GM04503 (cell line): ENCODE measurements around the gene DHRS9.
"Not testable (repeated sequence)": the region's sequence is repeated elsewhere in the genome, so short reads cannot be mapped to it uniquely, and the experiment has no call there.

ENCODE experiments used
- DNase-seq: peaks from one replicate; pipeline ENCODE4 v3.0.0-alpha.2; 2012; ENCODE audit warnings: low read depth

DHRS9 gene

DNA sequence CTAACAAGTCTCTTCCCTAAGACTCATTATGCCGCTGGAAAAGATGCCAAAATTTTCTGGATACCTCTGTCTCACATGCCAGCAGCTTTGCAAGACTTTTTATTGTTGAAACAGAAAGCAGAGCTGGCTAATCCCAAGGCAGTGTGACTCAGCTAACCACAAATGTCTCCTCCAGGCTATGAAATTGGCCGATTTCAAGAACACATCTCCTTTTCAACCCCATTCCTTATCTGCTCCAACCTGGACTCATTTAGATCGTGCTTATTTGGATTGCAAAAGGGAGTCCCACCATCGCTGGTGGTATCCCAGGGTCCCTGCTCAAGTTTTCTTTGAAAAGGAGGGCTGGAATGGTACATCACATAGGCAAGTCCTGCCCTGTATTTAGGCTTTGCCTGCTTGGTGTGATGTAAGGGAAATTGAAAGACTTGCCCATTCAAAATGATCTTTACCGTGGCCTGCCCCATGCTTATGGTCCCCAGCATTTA, 26.3 kb downstream of the DHRS9 start:
- DNase-seq: peak; percentile 71

DNA sequence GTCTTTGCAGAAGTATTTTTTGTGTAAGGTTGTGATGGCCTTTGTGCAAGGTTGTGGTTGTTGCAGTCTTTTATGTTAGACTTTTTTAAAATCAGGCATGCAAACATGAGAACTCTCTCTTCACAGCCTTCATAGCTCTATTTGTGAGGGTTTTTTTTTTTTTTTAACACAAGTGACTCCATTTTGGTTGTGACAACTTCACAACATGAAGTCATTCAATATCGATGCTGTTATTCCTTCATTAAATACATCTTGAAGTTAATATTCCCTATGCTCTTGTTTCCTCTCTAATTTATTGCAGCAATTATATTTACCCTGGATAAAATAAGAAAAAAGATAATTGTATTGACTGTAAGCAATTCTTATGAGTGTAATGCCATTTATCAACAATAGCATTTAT, 35.5 kb downstream of the DHRS9 start:
- no peak for DNase-seq

DNA sequence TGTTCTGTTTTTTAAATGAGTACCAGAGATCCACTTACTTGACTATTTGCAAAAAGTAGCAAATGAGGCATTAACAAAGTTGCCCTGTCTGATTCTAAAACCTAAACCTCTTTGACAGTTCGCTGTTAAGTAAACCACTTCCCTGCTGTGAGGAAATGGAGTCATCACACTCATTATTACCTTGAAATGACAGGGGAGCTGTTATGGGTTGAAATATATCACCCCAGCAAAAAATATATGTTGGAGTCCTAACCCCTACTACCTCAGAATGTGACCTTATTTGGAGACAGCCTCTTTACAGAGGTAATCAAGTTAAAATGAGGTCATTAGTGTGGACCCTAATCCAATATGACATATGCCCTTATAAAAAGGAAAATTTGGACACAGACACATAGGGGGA, 36.1 kb downstream of the DHRS9 start:
- no peak for DNase-seq

DNA sequence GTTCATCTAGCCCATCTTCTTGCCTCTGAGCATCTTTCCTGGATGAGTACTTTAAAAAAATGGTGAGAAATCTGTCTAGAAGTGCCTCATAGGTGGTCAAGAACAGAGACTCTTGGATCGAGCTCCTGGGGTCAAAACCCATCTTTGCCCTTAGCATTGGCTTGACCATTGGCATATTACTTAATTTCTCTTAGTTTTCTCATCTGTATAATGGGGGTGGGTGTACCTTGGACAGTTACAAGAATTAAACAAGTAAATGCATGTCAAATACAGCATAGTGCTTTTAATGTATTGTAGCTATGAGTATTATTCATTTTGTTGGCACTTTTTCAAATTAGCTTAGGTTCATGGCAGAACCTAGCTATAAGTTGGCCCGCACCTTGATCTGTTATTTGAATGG, 36.8 kb downstream of the DHRS9 start:
- no peak for DNase-seq

DNA sequence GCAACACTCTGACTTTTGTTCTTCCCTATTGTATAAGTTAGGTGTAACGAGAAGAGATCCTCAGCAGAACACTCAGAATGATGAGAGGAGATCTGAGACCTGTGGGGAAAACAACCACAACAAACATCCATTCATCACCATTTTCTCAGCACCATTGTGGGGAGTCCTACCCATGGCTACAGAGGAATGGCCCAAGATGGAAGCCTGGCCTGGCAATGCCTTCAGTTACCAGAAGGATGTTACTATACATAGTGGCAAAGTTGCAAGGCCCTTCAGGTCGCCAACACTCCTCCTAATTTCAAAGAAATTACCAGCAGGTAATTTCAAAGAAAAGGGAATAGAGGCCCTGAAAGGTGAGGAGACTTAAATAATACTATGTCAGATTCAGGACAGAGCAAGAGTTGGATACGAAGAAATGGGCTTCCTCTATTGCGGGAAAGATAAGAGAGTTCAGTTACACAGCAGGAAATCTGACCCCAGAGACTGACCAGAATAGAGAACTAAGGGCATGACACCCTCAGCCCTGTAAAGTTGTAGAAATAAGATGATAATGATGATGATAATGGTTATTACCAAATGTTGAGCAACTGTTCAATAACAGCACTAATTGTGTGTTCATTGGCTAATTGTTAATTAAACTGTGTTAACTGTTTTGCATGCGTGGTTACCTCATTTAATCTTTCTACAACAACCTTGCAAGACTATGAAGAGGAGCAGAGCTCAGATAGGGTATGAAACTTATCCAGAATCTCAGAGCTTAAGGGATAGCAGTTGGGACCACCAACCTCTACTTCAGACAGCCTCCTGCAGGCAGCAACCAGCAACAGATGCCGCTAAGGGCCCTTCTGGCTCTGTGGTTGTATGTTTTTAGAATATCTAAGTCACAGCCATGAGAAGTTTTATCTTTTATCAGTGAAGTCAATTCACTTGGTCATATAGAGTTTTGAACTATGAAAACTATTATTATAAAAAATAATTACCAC, 37.5 kb downstream of the DHRS9 start:
- no peak for DNase-seq

DNA sequence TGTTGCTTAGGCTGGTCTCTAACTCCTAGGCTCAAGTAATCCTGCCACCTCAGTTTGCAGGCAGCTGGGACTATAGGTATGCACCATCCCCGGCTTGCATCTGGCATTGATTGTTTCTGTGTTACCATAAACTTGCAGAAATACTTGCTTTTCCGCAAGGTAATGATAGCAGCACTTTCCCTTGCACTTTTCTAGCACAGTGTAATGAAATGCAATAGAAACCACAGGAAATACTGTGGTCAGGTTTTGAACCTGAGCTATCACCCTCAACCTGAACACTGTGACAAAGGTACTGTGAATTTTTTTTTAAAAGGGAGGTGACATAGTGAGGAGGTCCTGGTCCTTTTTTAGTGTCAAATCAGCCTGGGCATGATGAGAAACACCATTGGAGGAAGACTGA, 38.3 kb downstream of the DHRS9 start:
- no peak for DNase-seq

DNA sequence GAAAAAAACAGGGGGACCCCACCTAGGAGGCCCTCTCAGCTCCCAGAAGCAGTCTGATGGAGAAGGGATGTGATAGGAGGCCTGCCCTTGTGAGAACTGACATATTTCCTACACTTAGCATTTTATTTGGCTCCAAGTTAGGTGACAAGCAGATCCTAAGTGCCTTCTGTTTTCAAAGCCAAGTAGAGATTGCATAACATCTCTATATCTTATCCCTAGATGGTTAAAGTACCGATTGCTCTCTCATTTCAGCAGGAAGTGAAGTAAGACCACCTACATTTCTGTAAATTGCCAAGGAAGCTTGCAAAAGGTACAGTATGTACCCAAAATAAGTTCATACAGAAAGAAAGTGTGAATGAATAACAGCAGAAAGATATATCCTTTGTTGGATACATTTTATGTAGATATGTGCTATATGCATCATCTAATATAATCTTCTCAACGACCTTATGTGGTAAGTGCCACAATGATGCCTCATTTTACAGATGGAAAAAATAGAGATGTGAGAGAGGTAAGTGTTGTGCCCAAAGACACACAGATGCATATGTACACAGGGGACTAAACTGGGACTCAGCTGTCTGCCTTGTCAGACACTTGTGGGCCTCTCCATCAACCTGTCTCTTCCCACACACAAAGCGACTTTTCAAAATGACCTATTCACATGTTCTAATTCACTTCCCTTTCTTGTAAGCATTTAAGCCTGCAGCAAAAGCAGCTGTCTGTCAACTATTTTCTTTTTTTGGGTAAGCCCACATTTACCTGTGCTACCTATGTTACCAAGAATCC, 38.9 kb downstream of the DHRS9 start:
- no peak for DNase-seq

DNA sequence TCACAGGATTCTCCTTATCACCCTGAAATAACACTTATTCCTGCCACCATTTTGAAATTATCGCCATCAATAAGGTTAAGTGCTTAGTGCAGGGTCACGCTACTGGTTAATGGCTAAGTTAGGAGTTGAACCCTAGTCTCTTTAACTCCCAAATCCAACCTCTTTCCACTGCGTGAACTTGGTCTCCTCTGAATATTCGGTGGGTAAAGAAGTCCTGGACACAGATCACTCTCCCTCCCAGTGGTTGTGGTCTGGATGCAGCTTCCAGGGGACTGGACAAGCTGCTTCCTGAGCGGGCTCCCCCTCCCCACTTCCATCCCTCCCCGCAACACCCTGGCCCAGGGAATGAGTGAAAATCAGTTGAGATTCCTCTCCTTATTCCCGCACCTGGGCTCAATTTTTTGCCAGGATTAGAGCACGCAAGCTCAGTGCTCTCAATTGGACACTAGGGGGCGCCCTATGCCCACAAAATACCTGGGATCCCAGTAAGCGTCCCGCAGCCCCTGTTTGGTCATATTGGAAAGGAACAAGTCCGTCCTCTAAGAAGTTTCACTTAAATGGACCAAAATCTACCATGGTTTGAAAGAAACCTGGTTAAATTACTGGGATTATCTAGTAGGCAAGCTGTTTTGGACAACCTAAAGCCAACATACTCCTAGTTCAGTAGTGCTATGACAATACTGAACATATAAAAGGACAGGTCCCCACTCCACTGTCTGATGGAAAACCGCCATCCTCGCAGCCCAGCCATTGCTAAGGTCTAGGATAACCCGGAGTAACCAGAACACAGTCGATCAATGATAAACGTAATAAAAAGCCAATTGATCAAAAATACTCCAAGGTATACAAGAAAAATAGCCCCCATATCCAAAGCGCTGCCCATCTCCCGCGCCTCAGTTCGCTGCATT, 40.4 kb downstream of the DHRS9 start:
- no peak for DNase-seq

DNA sequence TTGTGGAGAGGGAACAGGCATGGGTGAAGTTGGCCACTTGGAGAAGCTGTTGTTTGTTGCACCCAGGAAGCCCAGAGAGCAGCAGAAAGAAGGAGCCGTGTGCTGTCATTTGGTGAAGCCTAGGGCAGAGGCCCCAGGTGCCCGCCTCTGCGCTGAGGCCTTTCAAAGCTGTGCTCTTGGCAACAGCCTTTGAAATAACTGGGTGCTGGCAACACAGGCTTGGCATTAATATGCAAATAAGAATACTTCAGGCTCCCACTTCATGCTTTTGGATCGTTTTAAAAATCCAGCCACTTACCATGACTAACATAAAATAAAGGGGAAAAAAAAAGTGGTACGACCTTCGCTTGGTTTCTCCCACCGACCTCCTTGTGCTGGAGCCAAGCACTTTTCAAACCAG, 41.1 kb downstream of the DHRS9 start:
- DNase-seq: no peak

DNA sequence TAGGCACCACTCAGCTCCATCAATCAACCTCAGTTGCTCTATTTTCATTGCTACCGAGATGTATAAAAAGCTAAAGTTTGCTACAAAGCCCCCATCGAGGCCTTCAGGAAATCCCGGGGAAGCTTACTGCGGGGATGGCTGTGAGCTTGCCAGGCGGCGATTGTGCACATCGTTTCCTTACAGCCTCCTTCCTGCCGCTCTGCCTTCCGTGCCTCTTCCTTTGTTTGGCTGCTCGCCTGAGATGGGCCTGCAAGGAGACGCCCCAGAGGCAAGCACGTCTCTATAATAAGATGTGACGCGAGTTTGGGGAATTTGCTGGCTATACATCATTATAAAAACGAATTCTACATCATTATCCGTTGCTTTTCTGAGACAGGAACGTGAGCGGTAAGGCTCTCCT, 41.6 kb downstream of the DHRS9 start:
- DNase-seq: no peak

DNA sequence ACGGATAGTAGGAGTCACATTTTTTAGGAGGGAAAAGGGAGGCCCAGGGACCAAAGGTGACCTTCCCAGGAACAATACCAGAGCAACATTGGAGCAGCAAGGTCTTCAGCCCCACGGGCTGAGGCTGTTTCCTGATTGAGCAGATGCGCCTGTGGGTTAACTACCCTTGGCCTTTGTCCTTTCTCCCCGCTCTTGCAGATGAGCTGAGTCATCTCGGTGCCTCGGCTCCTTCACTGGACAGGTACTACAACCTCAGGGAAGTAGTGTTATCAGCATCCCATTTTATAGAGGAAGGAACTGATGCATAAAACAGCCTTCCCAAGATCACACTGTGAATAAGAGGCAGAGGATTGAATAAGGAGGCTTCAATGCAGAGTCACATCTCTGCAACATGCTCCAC, 43.5 kb downstream of the DHRS9 start:
- no peak for DNase-seq

DNA sequence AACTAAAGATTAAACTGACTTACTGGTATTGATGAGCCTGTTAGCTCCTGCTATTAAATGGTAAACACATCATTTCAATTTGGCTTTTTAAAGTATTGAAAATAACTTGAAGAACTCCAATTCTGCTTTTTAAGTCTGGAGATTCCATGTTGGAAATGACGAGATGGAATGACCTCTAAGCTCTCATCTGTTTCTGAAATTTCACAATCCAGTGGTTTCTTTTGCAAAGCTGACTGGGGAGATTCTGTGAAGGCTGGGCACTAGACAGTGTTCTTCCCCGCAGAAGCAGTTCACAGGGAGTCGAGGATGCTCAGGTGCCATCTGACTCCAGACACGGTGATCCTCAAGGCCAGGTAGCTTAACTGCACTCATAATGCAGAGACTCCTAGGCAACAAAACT, 44.7 kb downstream of the DHRS9 start:
- no peak for DNase-seq

DNA sequence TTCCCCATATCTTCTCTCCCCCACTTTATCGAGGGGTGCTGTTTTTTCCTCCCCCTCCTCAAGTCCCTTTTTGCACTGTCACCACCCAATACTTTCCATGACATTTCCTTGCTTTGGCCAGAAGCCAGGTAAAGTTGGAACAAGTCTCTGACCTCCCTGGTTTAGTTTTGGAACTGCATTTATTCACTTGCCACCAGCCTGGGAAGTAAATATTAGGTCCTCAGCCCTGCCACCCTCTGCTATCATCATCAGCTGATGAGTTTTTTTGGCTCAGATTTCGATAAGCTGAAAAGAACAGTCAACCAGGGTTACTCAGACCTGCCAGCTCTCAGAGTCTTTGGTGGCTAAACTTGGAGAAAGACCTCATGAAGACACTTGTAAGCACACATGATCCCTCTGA, 47.0 kb downstream of the DHRS9 start:
- DNase-seq: no peak

DNA sequence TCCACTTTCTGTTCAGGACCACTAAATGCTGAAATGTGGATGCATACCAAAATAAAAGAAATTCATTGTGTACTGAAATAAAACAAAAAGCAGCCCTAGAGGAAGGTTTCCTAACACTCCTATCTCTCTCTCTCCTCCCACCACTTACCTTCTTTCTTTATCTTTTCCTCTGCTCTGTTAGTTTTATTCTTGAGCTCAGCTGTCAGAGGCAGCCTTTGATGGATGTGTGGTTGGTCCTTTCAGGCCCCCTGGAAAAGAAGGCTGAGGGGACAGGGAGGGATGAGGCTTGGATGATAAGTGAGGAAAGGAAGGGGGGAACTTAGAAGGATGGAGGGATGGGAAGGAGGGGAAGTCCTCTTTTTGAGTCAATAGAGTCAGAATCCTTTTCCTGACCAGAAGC, 47.6 kb downstream of the DHRS9 start:
- no peak for DNase-seq

DNA sequence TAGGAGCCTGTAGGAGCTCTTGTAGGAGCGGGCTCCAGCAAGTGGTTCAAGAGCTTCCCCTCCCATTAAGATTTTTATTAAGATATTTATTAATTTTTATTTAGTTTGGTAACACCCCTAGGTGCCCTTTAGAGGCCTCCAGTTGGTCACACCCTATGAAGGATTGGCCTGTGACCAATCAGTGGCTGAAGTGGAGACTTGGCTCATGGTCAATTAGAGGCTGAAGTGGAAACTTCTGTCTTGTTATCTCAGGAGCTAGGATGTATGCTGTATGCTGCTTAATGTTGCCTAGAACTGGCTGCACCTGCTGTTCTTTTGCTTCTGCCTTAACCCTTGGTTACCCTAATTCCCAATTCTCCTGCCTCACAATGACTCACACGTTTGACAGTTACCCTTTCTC, 48.7 kb downstream of the DHRS9 start:
- no peak for DNase-seq

DNA sequence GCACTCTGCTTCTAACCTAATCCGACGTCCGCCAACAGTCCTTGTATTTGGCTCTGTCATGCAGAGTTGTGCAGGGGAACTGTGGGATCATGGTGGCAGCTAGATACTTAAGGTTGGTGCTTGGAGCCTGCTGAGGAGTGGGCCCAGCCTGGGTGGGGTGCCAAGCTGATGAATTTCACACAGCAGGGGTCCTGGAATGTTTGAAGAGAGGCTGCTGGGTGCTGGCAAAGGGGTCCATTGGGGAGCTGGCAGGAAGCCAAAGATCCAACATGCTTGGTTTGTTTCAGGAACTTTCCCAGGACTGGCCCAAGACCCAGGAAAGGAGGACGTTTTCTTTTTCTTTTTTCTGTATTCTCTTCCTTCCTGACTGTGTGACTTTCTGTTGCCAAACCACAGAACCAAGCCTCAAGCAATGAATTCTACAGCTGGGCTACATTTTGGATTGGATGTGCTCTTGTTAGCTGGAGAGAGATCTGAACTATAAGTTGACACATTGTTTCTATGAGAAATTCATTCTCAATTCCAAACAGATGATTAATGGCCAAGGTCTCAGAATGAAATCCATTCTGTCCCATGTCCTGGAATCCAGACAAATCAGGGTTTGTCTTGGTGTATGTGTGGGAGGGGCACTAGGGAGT, 49.9 kb downstream of the DHRS9 start:
- no peak for DNase-seq

DNA sequence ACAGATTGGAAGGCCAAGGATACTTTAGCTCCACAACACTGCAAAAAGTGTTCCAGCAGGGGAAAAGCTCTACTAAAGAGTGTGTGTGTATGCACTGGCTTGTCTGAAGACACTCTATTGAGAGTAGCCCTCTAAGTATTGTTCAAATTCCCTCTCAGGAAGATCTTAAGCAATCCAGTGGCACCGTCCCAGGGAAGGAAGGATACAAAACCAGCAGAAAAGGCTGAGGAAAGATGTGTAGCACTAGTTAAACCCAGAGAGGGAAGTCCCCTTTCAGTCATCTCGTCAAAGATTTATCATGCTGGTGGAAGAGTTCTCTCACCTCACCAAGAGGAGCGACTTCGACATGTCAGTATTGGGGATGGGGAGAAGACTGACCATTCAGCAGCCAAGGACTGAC, 50.5 kb downstream of the DHRS9 start:
- no peak for DNase-seq

DNA sequence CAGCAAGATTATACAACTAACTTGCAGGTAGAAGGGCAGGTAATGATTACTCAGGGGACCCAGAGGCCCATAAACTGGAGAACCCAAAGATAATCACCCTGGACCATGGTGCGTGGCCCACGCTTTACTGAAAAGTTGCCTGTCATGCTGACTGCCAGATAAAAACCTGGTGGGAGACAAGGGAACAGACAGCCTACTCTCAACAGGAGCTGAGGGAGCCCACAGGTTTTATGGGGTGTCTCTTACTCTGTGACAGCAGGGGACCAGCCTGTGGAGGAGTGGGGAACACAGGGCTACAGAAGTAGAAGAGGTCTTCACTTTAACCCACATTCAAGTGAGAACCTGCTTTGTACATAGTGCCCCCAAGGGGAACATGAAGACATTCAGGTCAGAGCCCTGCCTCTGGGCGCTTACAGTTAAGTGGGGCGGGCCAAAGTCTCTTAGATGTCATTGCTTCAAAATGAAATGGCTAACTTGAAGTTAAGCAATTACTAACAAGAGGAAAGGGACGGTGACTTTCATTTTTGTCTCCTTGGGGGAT, 60.4 kb downstream of the DHRS9 start:
- DNase-seq: no peak

DNA sequence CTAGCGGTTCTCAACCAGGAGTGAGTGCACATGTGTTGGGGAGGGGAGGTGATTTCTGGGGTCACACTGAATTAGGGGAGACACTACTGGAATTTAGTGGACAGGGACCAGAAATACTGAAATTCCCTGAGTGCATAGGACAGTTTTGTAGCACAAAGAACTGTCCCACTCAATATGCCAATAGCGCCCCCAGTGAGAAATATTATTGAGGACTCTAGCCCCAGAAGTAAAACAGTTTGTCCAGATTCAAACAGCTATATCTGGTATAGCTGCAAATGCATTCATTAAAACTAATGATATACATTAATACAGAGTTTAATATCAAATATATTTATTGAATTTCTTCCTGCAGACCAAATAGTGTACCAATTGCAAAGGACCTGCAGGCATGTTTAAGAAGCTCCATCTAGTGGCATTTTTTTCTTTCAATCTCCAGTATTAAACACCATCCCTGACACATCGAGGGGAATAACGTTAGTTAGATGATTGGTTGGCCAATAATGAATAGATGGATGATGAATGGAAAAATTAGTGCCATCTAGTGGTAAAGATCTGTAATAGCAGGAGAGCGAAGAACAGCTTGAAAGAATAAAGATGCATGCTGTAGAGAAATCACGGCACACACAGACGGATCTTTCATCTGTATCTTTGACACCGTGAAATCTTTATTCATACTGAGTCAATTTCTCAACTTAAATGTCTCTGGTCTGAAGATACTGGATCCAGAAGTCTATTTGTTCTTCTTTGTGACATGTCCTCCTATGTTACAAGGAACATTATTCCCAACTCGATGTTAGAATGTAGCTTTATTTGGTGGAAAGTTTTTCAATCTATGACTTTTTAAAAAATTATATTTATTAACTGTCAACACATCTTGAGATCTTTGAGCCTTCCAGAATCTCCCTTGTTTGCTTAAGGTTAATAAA, 62.5 kb downstream of the DHRS9 start:
- no peak for DNase-seq

DNA sequence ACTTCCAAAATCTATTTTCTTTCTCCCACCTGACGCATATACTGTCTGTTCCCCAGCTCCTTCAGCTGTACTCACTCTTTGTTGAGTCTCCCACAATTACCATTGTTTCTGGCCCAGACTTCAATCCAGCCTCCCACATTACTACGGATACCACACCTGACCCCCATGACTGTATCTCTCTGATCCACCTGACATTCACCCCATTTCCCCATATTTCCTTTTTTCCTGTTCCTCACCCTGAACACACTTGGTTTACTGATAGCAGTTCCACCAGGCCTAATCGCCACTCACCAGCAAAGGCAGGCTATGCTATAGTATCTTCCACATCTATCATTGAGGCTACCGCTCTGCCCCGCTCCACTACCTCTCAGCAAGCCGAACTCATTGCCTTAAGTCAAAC, 64.9 kb downstream of the DHRS9 start:
- DNase-seq: not testable (repeated sequence)
